EL (cell line): Measurements from ENCODE around the gene ZMIZ1.
A peak's percentile ranks its signal among the peaks of the same experiment; 100 is the strongest.
"Not testable (repeated sequence)": the region's sequence is repeated elsewhere in the genome, so short reads cannot be mapped to it uniquely, and the experiment has no call there.

Experiments used
- DNase-seq: peaks from one replicate; pipeline ENCODE4 v3.0.0-alpha.2; 2016

The ZMIZ1 gene

DNA sequence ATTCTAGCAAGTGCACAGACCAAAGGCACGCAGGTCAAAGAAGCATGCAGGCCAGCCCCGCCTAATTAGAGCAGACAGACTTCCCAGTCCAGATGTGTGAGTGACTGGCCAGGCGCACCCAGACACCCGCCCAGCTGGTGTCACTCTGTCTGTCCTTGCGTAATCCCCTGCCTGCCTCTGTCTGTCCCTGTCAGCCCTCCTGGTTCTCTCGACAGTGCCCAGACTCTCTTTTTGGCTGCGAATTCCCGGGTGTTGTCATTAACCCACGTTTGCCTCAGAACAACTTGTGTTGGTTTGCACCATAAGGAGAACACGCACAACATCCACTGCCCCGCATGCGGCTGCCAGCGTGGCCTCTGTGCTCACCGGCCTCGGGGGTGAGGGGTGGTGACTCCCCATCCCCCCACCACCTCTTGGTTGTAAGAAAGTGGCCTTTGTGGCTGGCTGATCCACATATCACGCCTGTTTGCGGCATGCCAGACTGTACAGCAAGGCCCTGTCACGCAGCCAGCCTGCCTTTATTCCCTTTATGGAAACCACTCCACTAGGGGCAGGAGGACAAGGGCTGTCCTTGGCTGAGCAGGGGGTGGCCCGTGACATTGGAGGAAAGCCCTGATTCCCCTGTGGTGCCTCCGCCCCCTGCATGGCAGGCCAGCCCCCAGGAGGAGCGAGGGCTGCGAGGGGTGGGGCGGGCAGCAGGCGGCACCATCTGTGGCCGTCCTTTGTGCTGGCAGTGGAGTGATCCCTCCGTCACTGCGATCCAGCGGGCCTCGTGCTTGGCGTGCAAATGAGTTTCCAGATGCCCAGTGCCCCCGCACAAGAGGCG lies 205.7 kb downstream of the ZMIZ1 start:
- no peak for DNase-seq

- DNase-seq = no peak
Observed at GRCh38 chr10:79275105-79275430, 206.3 kb downstream of the ZMIZ1 start.

- DNase-seq = no peak
Observed at GRCh38 chr10:79275431-79275851, 206.7 kb downstream of the ZMIZ1 start.

- DNase-seq = no peak
Observed at GRCh38 chr10:79277579-79278269, 209.0 kb downstream of the ZMIZ1 start.

DNA sequence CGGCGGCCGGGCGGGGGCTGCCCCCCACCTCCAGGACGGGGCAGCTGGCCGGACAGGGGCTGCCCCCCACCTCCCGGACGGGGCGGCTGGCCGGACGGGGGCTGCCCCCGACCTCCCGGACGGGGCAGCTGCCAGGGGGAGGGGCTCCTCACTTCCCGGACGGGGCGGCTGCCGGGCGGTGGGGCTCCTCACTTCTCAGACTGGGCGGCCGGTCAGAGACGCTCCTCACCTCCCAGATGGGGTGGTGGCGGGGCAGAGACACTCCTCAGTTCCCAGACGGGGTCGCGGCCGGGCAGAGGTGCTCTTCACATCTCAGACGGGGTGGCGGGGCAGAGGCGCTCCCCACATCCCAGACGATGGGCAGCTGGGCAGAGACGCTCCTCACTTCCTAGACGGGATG lies 210.3 kb downstream of the ZMIZ1 start:
- DNase-seq = not testable (repeated sequence)

GRCh38 chr10:79280956-79281355 lies 212.2 kb downstream of the ZMIZ1 start:
- no peak for DNase-seq

GRCh38 chr10:79282388-79282787 lies 213.6 kb downstream of the ZMIZ1 start:
- DNase-seq = peak; percentile 21

GRCh38 chr10:79283616-79284015 lies 214.8 kb downstream of the ZMIZ1 start:
- no peak for DNase-seq

- DNase-seq = no peak
Observed at GRCh38 chr10:79284158-79284871, 215.5 kb downstream of the ZMIZ1 start.

- no peak for DNase-seq
Observed at GRCh38 chr10:79285315-79286197, 216.8 kb downstream of the ZMIZ1 start.

- DNase-seq = peak; percentile 17
Observed at GRCh38 chr10:79286318-79286951, 217.7 kb downstream of the ZMIZ1 start.

GRCh38 chr10:79287973-79288723 lies 219.4 kb downstream of the ZMIZ1 start:
- DNase-seq = no peak

GRCh38 chr10:79289801-79290200 lies 221.0 kb downstream of the ZMIZ1 start:
- no peak for DNase-seq

GRCh38 chr10:79292026-79292766 lies 223.4 kb downstream of the ZMIZ1 start:
- DNase-seq = no peak

DNA sequence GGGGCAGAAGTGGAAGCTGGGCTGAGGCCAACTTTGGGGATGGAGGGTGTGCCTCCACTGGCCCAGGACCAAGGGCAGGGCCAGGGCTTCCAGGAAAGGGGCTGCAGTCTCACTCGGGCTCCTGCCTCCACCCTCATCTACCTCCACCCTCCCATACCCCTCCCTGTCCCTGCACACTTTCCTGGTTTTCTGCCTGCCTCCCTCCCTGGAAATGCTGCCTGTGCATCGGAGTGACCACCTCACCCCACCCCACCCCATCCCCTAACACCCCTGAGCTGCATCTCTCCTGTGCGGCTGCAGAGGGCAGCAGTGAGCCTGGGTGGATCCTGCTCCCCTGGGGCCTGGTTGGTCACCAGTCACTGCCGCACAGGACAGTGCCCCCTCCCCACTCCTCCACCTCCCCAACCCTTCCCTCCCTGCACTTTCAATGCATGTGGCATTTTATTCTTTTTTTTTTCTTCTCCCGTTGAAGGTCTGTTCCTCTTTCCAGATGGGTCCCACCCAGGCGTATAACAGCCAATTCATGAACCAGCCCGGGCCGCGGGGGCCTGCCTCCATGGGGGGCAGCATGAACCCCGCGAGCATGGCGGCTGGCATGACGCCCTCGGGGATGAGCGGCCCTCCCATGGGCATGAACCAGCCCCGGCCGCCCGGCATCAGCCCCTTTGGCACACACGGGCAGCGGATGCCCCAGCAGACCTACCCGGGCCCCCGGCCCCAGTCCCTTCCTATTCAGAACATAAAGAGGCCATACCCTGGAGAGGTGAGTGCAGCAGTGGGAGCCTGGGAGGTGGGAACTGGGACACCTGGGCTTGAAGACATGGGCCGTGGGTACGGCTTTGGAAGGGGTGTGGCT lies 224.4 kb downstream of the ZMIZ1 start:
- peak; percentile 25 for DNase-seq

DNA sequence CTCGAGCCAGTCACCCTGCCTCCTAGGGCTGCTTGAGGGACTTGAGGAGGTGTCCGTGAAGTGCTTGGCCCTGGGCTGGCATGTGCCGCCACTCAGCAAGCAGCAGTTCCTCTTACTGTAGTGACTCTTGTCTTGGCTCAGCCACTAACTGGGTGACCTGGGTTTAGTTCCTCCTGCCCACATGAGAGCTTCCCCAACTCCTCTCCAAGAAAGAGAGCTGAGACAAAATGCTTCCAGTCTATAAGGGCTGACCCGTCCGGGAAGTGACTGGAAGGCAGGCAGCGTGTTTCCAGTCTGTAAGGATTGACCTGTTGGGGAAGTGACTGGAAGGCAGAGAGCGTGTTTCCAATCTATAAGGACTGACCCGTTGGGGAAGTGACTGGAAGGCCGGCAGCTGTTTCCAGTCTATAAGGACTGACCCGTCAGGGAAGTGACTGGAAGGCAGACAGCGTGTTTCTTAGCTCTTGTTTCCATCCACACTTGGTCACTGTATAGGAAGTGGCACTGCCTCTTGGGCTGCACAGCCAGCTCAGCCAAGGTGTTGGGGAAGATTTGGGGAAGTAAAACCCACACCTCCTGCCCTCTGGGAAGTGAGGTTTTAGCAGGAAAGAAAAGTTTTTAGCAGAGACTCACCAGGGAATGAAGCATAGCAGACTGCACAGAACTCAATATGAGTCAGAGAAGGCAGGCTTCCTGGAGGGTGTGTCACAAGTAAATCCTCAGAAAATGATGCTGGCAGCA lies 225.2 kb downstream of the ZMIZ1 start:
- peak; percentile 62 for DNase-seq

GRCh38 chr10:79295563-79295962 lies 226.8 kb downstream of the ZMIZ1 start:
- DNase-seq = no peak

GRCh38 chr10:79296431-79296830 lies 227.7 kb downstream of the ZMIZ1 start:
- DNase-seq = no peak
